Neural crest cell (in vitro differentiated cells): Measurements from ENCODE around the gene PITHD1. TPM values are rescaled to one million over a fixed set of nuclear protein-coding genes. Genes with fewer than 3 reads are reported as not detected.
"Not testable (repeated sequence)": the region's sequence is repeated elsewhere in the genome, so short reads cannot be mapped to it uniquely, and the experiment has no call there.

ENCODE experiments used
- DNase-seq: peaks from one replicate; pipeline ENCODE4 v3.0.0; 2021; ENCODE audit warnings: low read depth, mixed read lengths, low spot score
- H3K27ac Mint-ChIP-seq: one replicate; pipeline ENCODE4 v1.8.0; 2021; ENCODE audit warnings: mild to moderate bottlenecking, mixed read lengths; ENCODE audit not compliant: unreplicated experiment
- H3K27me3 Mint-ChIP-seq: 2 replicates; pipeline ENCODE4 v1.8.0; 2021; ENCODE audit warnings: low read depth, mild to moderate bottlenecking, mixed read lengths
- H3K36me3 Mint-ChIP-seq: 2 replicates; pipeline ENCODE4 v1.8.0; 2021; ENCODE audit warnings: low read depth, mild to moderate bottlenecking, mixed read lengths
- H3K4me1 Mint-ChIP-seq: 2 replicates; pipeline ENCODE4 v1.8.0; 2021; ENCODE audit warnings: mixed read lengths
- H3K4me3 Mint-ChIP-seq: one replicate; pipeline ENCODE4 v1.8.0; 2021; ENCODE audit warnings: mild to moderate bottlenecking, mixed read lengths
- H3K9me3 Mint-ChIP-seq: 2 replicates; pipeline ENCODE4 v1.8.0; 2021; ENCODE audit warnings: mixed read lengths
- CTCF ChIP-seq: fragments of 200-600 bp; sonication (generic); conservative IDR thresholded peaks from 2 replicates; pipeline ENCODE4 v1.5.0; 2021; ENCODE audit warnings: antibody characterized with exemption, mild to moderate bottlenecking
- total RNA-seq: library from RNA; stranded (reverse); gene quantifications from 2 replicates; pipeline ENCODE4 v1.2.1, GENCODE V29; 2021

PITHD1 gene
- total RNA-seq, 1 donor from 2014 or later, result 57.5 TPM

GRCh38 chr1:23776217-23776616, 2.0 kb upstream of the PITHD1 start:
- H3K4me1 Mint-ChIP-seq, result peaks cover 26% of the 10 kb centered on the region
- no peak overlapping the region for H3K27ac Mint-ChIP-seq
- H3K27me3 Mint-ChIP-seq, result no peaks in the 10 kb centered on the region
- H3K36me3 Mint-ChIP-seq, result no peaks in the 10 kb centered on the region
- TF ChIP-seq CTCF, result no peak
- no peak for DNase-seq
- peak overlapping the region; percentile 94 for H3K4me3 Mint-ChIP-seq
- H3K9me3 Mint-ChIP-seq, result no peaks in the 10 kb centered on the region

- Mint-ChIP-seq H3K4me1 (peaks cover 26% of the 10 kb centered on the region), H3K4me3 (peak overlapping the region; percentile 88), H3K27ac (no peak overlapping the region), H3K27me3 (no peaks in the 10 kb centered on the region), H3K9me3 (no peaks in the 10 kb centered on the region), H3K36me3 (peaks cover 5% of the 10 kb centered on the region)
- no peak for DNase-seq
- no peak for TF ChIP-seq CTCF
Measured at GRCh38 chr1:23779826-23780371, 1.7 kb downstream of the PITHD1 start.

GRCh38 chr1:23783141-23783540, 4.9 kb downstream of the PITHD1 start:
- not testable (repeated sequence) for H3K27me3 Mint-ChIP-seq, DNase-seq, H3K9me3 Mint-ChIP-seq, H3K27ac Mint-ChIP-seq
- Mint-ChIP-seq H3K4me3 (peak overlapping the region; percentile 77), H3K4me1 (peaks cover 14% of the 10 kb centered on the region), H3K36me3 (peaks cover 19% of the 10 kb centered on the region)

- Mint-ChIP-seq H3K4me1 (peaks cover 5% of the 10 kb centered on the region), H3K27ac (no peak overlapping the region), H3K4me3 (no peak overlapping the region), H3K36me3 (peaks cover 20% of the 10 kb centered on the region), H3K27me3 (no peaks in the 10 kb centered on the region), H3K9me3 (no peaks in the 10 kb centered on the region)
- DNase-seq, result no peak
- TF ChIP-seq CTCF, result no peak
Measured at GRCh38 chr1:23784846-23785245, 6.6 kb downstream of the PITHD1 start.

GRCh38 chr1:23787701-23788100, 9.5 kb downstream of the PITHD1 start:
- no peak for DNase-seq
- Mint-ChIP-seq H3K27me3 (peaks cover 3% of the 10 kb centered on the region), H3K4me3 (peak overlapping the region; percentile 65), H3K27ac (peak overlapping the region; percentile 72), H3K9me3 (no peaks in the 10 kb centered on the region), H3K36me3 (peaks cover 15% of the 10 kb centered on the region), H3K4me1 (peaks cover 18% of the 10 kb centered on the region)
- TF ChIP-seq CTCF, result no peak

- TF ChIP-seq CTCF, result no peak
- Mint-ChIP-seq H3K9me3 (no peaks in the 10 kb centered on the region), H3K4me3 (peak overlapping the region; percentile 83), H3K27ac (no peak overlapping the region), H3K27me3 (peaks cover 3% of the 10 kb centered on the region), H3K4me1 (peaks cover 18% of the 10 kb centered on the region), H3K36me3 (peaks cover 15% of the 10 kb centered on the region)
- DNase-seq, result no peak
Measured at GRCh38 chr1:23788695-23789094, 10.5 kb downstream of the PITHD1 start.
